Activated CD8-positive, alpha-beta memory T cell treated with anti-CD3 and anti-CD28 coated beads, Interleukin-2, amount 50 U/mL, for 1 hour (primary cell): ENCODE data around the gene CLCN7.

Source experiments
- DNase-seq: peaks from one replicate; pipeline ENCODE4 v3.0.0-alpha.2; 2020; ENCODE audit errors: extremely low read depth

Gene CLCN7

GRCh38 chr16:1464894-1465566 lies 9.8 kb downstream of the CLCN7 start:
- DNase-seq = no peak

- DNase-seq = no peak
Observed at GRCh38 chr16:1464196-1464893, 10.5 kb downstream of the CLCN7 start.

- DNase-seq = no peak
Observed at GRCh38 chr16:1461146-1461545, 13.7 kb downstream of the CLCN7 start.

DNA sequence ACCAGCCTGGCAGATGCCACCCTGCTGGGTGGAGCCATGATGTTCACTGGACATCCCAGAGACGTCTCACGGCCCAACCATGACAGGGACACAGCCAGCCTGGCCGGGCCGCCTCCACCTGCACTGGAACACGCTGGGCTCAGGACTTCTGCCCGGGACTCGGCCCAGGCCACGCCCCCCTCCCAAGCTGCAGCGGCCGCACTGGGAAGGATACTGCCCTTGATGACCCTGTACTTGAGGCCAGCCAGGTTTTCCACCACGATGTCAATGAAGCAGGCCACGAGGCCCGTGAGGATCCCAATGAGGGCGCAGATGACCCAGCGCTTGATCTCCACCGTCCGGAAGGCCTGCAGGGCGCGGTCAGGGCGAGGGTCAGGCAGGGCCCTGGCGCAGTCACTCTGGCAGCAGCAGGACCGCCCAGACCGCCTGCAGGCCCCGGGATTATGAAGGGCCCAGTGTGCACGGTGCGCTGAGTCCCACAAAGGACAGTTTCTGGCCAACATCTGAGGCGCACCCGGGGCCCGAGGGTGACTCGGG lies 14.2 kb downstream of the CLCN7 start:
- DNase-seq = no peak

DNA sequence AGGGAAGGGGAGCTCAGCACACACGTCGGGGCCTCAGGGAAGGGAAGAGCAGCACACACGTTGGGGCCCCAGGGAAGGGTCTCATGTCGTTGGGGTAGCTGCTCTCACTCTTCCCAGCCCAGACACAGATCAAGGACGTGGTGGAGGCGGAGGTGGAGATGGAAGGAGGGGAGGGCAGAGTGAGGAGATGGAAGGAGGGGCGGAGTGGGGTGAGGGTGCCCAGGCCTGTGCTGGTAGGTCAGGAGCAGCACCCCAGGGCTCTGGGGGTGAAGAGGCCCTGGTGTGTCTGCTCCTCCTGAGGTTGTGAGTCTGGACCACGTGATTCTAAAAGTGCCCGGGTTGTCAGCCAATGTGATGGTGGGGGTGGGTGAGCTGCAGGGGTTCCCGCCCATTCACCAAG lies 14.9 kb downstream of the CLCN7 start:
- DNase-seq = no peak

GRCh38 chr16:1458977-1459341 lies 15.9 kb downstream of the CLCN7 start:
- no peak for DNase-seq

- DNase-seq = no peak
Observed at GRCh38 chr16:1458336-1458976, 16.4 kb downstream of the CLCN7 start.

GRCh38 chr16:1457489-1458245 lies 17.2 kb downstream of the CLCN7 start:
- DNase-seq = no peak

DNA sequence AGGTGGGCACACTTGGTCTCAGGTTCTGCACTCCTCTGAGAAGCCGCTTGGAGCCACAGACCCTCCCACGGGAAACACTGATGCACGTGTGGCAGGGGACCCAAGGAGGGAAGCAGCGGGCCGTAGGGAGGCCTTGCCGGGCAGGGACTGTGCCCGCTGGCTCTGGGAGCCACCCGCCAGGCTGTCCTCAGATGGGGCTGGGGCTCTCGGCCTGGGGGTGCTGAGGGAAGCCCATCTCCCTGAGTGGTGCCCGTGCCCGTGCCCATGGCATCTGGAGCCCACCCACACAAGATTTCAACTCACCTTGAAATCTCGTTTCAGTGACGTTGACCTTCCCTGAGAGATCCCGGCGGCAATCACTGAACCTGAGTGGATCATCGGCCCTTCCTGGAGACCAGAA lies 17.9 kb downstream of the CLCN7 start:
- DNase-seq = no peak

DNA sequence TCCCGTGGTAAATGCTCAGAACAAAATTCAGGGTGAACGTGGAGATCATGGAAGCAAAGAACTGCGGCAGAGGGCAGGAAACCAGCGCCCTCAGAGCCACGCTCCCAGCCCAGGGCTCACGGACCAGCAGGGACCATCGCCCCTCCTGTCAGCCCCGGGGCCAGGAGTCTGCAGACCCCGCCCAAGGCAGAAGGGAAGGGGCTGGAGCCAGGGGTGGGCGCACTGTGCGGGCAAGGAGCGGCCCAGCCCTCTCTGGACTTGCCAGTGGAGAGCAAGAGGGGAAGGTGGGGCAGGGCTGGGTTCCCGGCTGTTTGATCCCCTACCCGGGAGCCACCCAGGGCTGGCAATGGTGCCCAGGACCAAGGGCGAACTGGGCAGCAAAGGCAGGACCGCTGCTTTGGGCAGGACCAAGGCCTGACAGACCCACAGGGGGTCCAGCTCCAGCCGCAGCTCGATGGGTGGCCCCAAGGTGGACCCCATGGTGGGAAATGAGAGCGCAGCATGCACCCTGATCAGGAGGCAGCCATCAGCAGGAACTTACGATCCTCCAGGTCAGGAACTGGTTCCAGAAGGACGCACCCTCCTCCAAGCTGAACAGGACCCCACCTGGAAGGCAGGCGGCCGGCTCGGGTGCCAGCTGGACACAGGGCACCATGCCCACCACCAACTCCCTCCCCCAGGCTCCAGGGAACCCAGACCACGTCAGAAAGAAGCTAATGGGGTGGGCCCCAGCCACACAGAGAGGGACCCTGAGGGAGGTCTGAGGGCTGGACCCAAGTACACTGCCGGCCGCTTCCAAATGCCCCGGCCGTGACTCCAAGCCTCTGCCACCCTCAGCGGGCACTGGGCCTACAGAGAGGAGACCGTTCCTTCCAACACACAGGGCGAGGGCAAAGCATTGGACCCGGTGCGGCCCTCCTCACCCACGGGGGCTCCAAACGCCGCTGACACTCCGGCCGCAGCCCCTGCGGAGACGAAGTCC lies 19.3 kb downstream of the CLCN7 start:
- no peak for DNase-seq

GRCh38 chr16:1454561-1454960 lies 20.3 kb downstream of the CLCN7 start:
- DNase-seq = no peak

DNA sequence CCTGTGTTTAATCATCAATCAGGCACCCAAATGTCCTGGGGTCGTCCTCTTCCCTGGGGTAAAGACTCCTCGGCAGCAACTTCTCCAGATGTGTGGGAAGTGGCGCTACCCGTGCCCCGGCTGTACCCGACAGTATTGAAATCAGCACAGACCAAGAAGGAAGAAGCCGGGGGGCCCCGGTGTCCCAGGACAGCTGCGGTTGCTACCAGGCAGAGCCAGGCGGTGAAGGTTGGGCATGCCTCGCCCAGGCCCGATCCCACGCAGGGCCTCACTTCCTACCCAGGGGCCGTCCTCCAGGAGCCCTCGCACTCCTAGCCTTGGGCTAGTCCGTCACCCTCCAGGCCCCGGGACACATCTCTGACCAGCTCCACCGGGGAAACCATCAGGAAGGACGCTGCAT lies 21.5 kb downstream of the CLCN7 start:
- DNase-seq = no peak

- no peak for DNase-seq
Observed at GRCh38 chr16:1452530-1452929, 22.3 kb downstream of the CLCN7 start.

- no peak for DNase-seq
Observed at GRCh38 chr16:1451702-1452392, 23.0 kb downstream of the CLCN7 start.

DNA sequence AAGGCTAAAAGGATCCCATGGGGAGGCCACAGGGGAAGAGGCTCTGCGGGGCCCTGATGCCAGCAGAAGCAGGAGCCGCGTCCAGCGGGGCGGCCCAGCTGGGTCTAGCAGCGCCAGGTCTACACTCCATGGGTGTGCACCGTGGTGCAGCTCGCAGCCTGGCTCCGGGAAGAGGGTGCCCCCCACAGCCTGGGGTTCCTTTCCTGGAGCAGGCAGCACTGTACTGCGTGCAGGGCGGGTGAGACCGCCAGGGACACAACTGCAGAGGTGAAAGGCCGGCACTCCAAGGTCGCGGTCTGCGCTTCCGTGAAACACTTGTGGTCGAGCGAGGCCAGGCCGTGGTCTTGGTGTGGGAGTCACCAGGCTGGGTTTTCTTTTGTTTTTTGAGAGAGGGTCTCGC lies 24.0 kb downstream of the CLCN7 start:
- no peak for DNase-seq

DNA sequence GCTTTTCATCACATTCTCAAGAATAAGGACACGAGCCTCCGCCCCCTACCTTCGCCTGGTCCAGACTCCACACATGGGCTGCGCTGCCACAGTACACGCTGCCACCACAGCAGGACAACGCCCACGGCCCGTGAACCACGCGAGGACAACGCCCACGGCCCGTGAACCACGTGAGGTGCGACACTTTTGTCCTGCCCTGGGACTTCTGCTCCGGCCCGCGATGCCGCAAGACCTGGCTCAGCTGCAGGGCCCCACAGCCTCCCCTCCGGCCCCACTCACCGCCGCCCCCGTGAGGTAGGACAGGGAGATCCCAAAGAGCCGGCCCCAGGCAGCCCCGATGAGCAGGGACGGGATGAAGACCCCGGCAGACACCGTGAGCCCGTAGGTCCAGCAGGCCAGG lies 24.6 kb downstream of the CLCN7 start:
- DNase-seq = no peak

DNA sequence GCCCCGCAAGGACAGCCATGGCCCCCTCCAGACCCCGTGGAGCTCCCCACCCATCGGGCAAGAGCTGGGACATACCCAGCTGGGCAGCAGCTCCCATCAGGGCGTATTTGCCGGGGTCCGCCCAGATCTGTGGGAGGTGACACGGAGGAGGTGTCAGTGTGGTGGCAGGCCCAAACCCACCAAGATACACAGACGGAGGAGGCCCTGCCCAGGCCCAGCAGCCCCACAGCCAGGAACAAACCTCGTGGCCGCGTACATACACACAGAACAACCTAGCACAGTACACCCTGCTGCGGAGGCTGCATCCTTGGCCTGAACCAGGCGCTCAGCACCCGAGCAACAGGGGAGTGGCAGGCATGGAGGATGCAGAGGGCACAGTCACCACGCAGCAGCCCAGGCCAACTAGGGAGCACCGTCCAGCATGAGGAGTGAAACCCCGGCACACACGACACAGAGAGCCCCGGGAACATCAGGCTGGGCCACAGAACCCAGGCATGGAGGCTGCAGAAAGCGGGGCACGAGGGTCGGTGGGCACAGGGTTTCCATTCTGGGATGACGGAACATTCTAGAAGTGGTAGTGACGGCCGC lies 25.5 kb downstream of the CLCN7 start:
- no peak for DNase-seq

GRCh38 chr16:1448536-1449116 lies 26.2 kb downstream of the CLCN7 start:
- no peak for DNase-seq

GRCh38 chr16:1447965-1448364 lies 26.9 kb downstream of the CLCN7 start:
- DNase-seq = no peak
